ENCODE measurements around the gene ULK3.

Gene ULK3

GRCh38 chr15:74839526-74840395, 3.2 kb downstream of the ULK3 start:
- DNase-seq = no peak

- DNase-seq = no peak
Measured at GRCh38 chr15:74838746-74839525, 4.0 kb downstream of the ULK3 start.

- no peak for DNase-seq
Measured at GRCh38 chr15:74838137-74838516, 4.8 kb downstream of the ULK3 start.

- no peak for DNase-seq
Measured at GRCh38 chr15:74837482-74838136, 5.3 kb downstream of the ULK3 start.

- DNase-seq = no peak
Measured at GRCh38 chr15:74836846-74837245, 6.1 kb downstream of the ULK3 start.

GRCh38 chr15:74835312-74835823, 7.6 kb downstream of the ULK3 start:
- DNase-seq = peak; percentile 23

- DNase-seq = no peak
Measured at GRCh38 chr15:74833376-74834107, 9.4 kb downstream of the ULK3 start.

GRCh38 chr15:74832826-74833225, 10.1 kb downstream of the ULK3 start:
- no peak for DNase-seq

GRCh38 chr15:74831813-74832495, 11.0 kb downstream of the ULK3 start:
- DNase-seq = no peak

- no peak for DNase-seq
Measured at GRCh38 chr15:74830868-74831267, 12.1 kb downstream of the ULK3 start.

- DNase-seq = no peak
Measured at GRCh38 chr15:74829991-74830390, 13.0 kb downstream of the ULK3 start.

GRCh38 chr15:74829486-74829885, 13.5 kb downstream of the ULK3 start:
- DNase-seq = no peak

GRCh38 chr15:74828835-74829234, 14.1 kb downstream of the ULK3 start:
- no peak for DNase-seq

GRCh38 chr15:74827614-74828013, 15.3 kb downstream of the ULK3 start:
- no peak for DNase-seq

- DNase-seq = no peak
Measured at GRCh38 chr15:74826921-74827320, 16.0 kb downstream of the ULK3 start.

- DNase-seq = no peak
Measured at GRCh38 chr15:74826364-74826819, 16.6 kb downstream of the ULK3 start, which contains the start of gene CPLX3. Gene CPLX3, plus strand, starts transcription at chr15:74826627. Its CDS starts 77 bp downstream, at chr15:74826704.

- DNase-seq = no peak
Measured at GRCh38 chr15:74825866-74826265, 17.1 kb downstream of the ULK3 start.

- DNase-seq = no peak
Measured at GRCh38 chr15:74824976-74825375, 18.0 kb downstream of the ULK3 start.

GRCh38 chr15:74823324-74823723, 19.6 kb downstream of the ULK3 start:
- no peak for DNase-seq

- DNase-seq = no peak
Measured at GRCh38 chr15:74822233-74822632, 20.7 kb downstream of the ULK3 start.

GRCh38 chr15:74821790-74822158, 21.2 kb downstream of the ULK3 start:
- DNase-seq = no peak
